K562 (cell line): ENCODE results near the gene RASSF3. TPM values are rescaled to one million over a fixed set of nuclear protein-coding genes. Genes with fewer than 3 reads are reported as not detected.

Source experiments
- GTF2F1 ChIP-seq: IDR thresholded peaks from 2 replicates; pipeline ENCODE4 v1.6.1; 2011; ENCODE audit warnings: low read depth, low read length, improper control_type of control experiment
- HNRNPUL1 ChIP-seq: fragments of 200-400 bp; formaldehyde crosslinking; IDR thresholded peaks from 2 replicates; pipeline ENCODE4 v1.6.1; 2017; ENCODE audit warnings: low read length
- SREBF2 ChIP-seq: sonication (generic); formaldehyde crosslinking; IDR thresholded peaks from 2 replicates; pipeline ENCODE4 v1.4.0; 2020; ENCODE audit warnings: mild to moderate bottlenecking, missing genetic modification reagents
- TFAM ChIP-seq: fragments of 250-450 bp; sonication (Bioruptor Pico); conservative IDR thresholded peaks from 2 replicates; pipeline ENCODE4 v1.5.0; 2021; ENCODE audit warnings: mild to moderate bottlenecking, moderate library complexity
- polyA plus RNA-seq, 8 experiments: library from polyadenylated mRNA; depleted of rRNA in 4 of 8; stranded (reverse) in 5 of 8; unstranded in 3 of 8; fragments of >200 nt; fragmentation: Nextera tagmentation in 2 of 8; fragmentation: Illumina TruSeq in 1 of 8; extraction: Ambion mirVana in 2 of 8; extraction: Trizol in 1 of 8; gene quantifications; 2 replicates each; pipeline versions ENCODE4 v1.2.1 to v1.2.3, GENCODE V29; 2011 to 2014; ENCODE audit warnings: inconsistent platforms in 1 of 8, missing spikeins in 1 of 8
- total RNA-seq, 7 experiments: library from RNA; depleted of rRNA in 6 of 7; stranded (reverse); fragments of >200 nt in 6 of 7; fragmentation: Illumina TruSeq in 2 of 7; extraction: Trizol in 2 of 7; gene quantifications; 2 replicates each; pipeline versions ENCODE4 v1.2.1 to v1.2.3, GENCODE V29; 2011 to 2021; ENCODE audit warnings: low replicate concordance in 1 of 7
- TF ChIP-seq, protein P1 (sequence below): fragments of 200-600 bp; sonication (generic); IDR thresholded peaks from one replicate; pipeline ENCODE4 v1.6.1; 2012; ENCODE audit warnings: mild to moderate bottlenecking, low read depth, low read length, inconsistent platforms

RASSF3 gene
- total and polyA plus RNA-seq, 9 of the 15 experiments (the other 6 are each of a cell fraction or from before 2014, with no cell fraction given), result 3.7 to 39.2 (median 20.2) TPM

GRCh38 chr12:64745980-64746379, 135.7 kb downstream of the RASSF3 start (continued):
- TF ChIP-seq, protein P1, sequence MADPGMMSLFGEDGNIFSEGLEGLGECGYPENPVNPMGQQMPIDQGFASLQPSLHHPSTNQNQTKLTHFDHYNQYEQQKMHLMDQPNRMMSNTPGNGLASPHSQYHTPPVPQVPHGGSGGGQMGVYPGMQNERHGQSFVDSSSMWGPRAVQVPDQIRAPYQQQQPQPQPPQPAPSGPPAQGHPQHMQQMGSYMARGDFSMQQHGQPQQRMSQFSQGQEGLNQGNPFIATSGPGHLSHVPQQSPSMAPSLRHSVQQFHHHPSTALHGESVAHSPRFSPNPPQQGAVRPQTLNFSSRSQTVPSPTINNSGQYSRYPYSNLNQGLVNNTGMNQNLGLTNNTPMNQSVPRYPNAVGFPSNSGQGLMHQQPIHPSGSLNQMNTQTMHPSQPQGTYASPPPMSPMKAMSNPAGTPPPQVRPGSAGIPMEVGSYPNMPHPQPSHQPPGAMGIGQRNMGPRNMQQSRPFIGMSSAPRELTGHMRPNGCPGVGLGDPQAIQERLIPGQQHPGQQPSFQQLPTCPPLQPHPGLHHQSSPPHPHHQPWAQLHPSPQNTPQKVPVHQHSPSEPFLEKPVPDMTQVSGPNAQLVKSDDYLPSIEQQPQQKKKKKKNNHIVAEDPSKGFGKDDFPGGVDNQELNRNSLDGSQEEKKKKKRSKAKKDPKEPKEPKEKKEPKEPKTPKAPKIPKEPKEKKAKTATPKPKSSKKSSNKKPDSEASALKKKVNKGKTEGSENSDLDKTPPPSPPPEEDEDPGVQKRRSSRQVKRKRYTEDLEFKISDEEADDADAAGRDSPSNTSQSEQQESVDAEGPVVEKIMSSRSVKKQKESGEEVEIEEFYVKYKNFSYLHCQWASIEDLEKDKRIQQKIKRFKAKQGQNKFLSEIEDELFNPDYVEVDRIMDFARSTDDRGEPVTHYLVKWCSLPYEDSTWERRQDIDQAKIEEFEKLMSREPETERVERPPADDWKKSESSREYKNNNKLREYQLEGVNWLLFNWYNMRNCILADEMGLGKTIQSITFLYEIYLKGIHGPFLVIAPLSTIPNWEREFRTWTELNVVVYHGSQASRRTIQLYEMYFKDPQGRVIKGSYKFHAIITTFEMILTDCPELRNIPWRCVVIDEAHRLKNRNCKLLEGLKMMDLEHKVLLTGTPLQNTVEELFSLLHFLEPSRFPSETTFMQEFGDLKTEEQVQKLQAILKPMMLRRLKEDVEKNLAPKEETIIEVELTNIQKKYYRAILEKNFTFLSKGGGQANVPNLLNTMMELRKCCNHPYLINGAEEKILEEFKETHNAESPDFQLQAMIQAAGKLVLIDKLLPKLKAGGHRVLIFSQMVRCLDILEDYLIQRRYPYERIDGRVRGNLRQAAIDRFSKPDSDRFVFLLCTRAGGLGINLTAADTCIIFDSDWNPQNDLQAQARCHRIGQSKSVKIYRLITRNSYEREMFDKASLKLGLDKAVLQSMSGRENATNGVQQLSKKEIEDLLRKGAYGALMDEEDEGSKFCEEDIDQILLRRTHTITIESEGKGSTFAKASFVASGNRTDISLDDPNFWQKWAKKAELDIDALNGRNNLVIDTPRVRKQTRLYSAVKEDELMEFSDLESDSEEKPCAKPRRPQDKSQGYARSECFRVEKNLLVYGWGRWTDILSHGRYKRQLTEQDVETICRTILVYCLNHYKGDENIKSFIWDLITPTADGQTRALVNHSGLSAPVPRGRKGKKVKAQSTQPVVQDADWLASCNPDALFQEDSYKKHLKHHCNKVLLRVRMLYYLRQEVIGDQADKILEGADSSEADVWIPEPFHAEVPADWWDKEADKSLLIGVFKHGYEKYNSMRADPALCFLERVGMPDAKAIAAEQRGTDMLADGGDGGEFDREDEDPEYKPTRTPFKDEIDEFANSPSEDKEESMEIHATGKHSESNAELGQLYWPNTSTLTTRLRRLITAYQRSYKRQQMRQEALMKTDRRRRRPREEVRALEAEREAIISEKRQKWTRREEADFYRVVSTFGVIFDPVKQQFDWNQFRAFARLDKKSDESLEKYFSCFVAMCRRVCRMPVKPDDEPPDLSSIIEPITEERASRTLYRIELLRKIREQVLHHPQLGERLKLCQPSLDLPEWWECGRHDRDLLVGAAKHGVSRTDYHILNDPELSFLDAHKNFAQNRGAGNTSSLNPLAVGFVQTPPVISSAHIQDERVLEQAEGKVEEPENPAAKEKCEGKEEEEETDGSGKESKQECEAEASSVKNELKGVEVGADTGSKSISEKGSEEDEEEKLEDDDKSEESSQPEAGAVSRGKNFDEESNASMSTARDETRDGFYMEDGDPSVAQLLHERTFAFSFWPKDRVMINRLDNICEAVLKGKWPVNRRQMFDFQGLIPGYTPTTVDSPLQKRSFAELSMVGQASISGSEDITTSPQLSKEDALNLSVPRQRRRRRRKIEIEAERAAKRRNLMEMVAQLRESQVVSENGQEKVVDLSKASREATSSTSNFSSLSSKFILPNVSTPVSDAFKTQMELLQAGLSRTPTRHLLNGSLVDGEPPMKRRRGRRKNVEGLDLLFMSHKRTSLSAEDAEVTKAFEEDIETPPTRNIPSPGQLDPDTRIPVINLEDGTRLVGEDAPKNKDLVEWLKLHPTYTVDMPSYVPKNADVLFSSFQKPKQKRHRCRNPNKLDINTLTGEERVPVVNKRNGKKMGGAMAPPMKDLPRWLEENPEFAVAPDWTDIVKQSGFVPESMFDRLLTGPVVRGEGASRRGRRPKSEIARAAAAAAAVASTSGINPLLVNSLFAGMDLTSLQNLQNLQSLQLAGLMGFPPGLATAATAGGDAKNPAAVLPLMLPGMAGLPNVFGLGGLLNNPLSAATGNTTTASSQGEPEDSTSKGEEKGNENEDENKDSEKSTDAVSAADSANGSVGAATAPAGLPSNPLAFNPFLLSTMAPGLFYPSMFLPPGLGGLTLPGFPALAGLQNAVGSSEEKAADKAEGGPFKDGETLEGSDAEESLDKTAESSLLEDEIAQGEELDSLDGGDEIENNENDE, result no peak
- TF ChIP-seq SREBF2, result no peak
- no peak for TF ChIP-seq TFAM (CRISPR knock-in tag)
- no peak for TF ChIP-seq HNRNPUL1
- TF ChIP-seq GTF2F1, result no peak
- TF ChIP-seq, all 486 proteins: peak for 0
